ENCODE results near the gene B4GALNT3.

B4GALNT3 gene

GRCh38 chr12:587132-588023 lies 127.6 kb downstream of the B4GALNT3 start:
- FAIRE-seq (no peak), DNase-seq (ENCODE audit: insufficient read length, low spot score) (no peak)
- no peak for TF ChIP-seq CTCF (IDR thresholded peaks at IDR 0.05; ENCODE audit: insufficient read depth, missing control alignments)

GRCh38 chr12:588024-588322 lies 128.2 kb downstream of the B4GALNT3 start:
- FAIRE-seq = no peak
- no peak for TF ChIP-seq CTCF (IDR thresholded peaks at IDR 0.05; ENCODE audit: insufficient read depth, missing control alignments)
- DNase-seq (ENCODE audit: insufficient read length, low spot score) = no peak

GRCh38 chr12:588646-589045 lies 128.9 kb downstream of the B4GALNT3 start:
- FAIRE-seq = no peak
- no peak for TF ChIP-seq CTCF (IDR thresholded peaks at IDR 0.05; ENCODE audit: insufficient read depth, missing control alignments)

GRCh38 chr12:590206-590750 lies 130.5 kb downstream of the B4GALNT3 start:
- TF ChIP-seq CTCF (IDR thresholded peaks at IDR 0.05; ENCODE audit: insufficient read depth, missing control alignments) = no peak
- FAIRE-seq (no peak), DNase-seq (ENCODE audit: insufficient read length, low spot score) (no peak)

More at GRCh38 chr12:588646-589045, 128.9 kb downstream of the B4GALNT3 start:
- DNase-seq (ENCODE audit: insufficient read length, low spot score) = no peak

- no peak for DNase-seq (ENCODE audit: insufficient read length, low spot score)
- TF ChIP-seq CTCF (IDR thresholded peaks at IDR 0.05; ENCODE audit: insufficient read depth, missing control alignments) = no peak
- peak; percentile 51 for FAIRE-seq
These were observed 131.7 kb downstream of the B4GALNT3 start for GRCh38 chr12:591167-592023.

- no peak for DNase-seq (ENCODE audit: insufficient read length, low spot score)
- TF ChIP-seq CTCF (IDR thresholded peaks at IDR 0.05; ENCODE audit: insufficient read depth, missing control alignments) = no peak
- FAIRE-seq = no peak
These were observed 132.3 kb downstream of the B4GALNT3 start for GRCh38 chr12:592024-592505.

All from D721Med (cell line).